Stimulated activated naive B cell treated with anti-CD40 and anti-IgM and Interleukin-4, amounts not matched to agents 10 μg/mL and 1 μg/mL and 100 μg/mL, for 72 hours (primary cell): ENCODE data around the gene MYL3.
A peak's percentile ranks its signal among the peaks of the same experiment; 100 is the strongest.

ENCODE experiments used
- ATAC-seq, 2 donors: fragments of 150-1000 bp; cut with Tn5 transposase; replicated peaks; 2 replicates each; pipeline ENCODE4 v1.10.0; 2021; ENCODE audit warnings: moderate library complexity in 1 of 2
- DNase-seq: peaks from one replicate; pipeline ENCODE4 v3.0.0; 2021
- H3K27ac Mint-ChIP-seq: one replicate; pipeline ENCODE4 v1.8.0; 2022; ENCODE audit warnings: mild to moderate bottlenecking, mixed read lengths
- H3K27me3 Mint-ChIP-seq, 2 donors: one replicate each; pipeline ENCODE4 v1.8.0; 2022; ENCODE audit warnings: mixed read lengths in 2 of 2
- H3K36me3 Mint-ChIP-seq, 2 donors: one replicate each; pipeline ENCODE4 v1.8.0; 2022; ENCODE audit warnings: mixed read lengths in 2 of 2, mild to moderate bottlenecking in 1 of 2
- H3K4me1 Mint-ChIP-seq, 2 donors: one replicate each; pipeline ENCODE4 v1.8.0; 2022; ENCODE audit warnings: mixed read lengths in 2 of 2, mild to moderate bottlenecking in 1 of 2
- H3K4me3 Mint-ChIP-seq, 2 donors: one replicate each; pipeline ENCODE4 v1.8.0; 2022; ENCODE audit warnings: mild to moderate bottlenecking in 2 of 2, mixed read lengths in 2 of 2, moderate library complexity in 1 of 2
- H3K9me3 Mint-ChIP-seq, 2 donors: one replicate each; pipeline ENCODE4 v1.8.0; 2022; ENCODE audit warnings: mixed read lengths in 2 of 2, mild to moderate bottlenecking in 1 of 2

MYL3 gene

DNA sequence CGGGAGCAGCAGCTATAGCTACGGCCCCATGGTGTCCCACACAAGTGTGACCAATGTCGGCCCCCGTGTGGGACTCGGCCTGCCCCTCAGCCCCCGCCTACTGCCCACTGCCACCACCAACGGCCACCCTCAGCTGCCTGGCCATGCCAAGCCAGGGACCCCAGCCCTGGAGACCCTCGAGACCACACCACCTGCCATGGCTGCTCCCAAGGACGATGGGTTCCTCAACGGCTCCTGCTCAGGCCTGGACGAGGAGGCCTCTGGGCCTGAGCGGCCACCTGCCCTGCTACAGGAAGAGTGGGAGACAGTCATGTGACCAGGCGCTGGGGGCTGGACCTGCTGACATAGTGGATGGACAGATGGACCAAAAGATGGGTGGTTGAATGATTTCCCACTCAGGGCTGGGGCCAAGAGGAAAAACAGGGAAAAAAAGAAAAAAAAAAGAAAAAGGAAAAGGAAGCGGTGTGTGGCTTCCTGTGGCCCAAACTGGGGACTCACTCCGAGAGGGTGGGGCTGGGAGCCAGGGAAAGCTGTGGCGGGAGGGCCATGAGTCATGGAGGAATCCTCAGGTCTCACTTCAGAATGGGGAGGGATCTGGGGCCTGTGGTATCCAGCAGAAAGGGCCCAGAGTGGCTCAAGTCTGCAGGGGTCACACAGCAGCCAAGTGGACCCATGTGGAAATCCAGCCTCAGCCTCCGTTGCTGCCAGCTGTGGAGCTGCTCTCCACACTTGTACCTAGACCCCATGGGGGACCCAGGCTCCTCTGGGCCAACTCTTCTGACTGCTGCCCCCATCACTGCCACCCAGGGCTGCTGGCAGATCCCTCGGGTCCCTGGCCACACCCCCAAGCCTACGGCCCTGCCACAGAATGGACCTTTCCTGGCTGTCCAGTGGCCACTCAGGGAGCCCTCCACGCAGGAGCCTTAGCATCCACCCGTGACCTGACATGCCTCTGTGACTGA, 40.4 kb upstream of the MYL3 start:
- Mint-ChIP-seq H3K4me1 (peaks cover 2 to 7% of the 10 kb centered on the region in 2 donors), H3K27me3 (peaks cover 8 to 13% of the 10 kb centered on the region in 2 donors), H3K36me3 (no peaks in the 10 kb centered on the region), H3K4me3 (no peak overlapping the region), H3K27ac (no peak overlapping the region), H3K9me3 (no peaks in the 10 kb centered on the region)
- no peak for ATAC-seq
- no peak for DNase-seq

GRCh38 chr3:46902188-46902631, 39.0 kb upstream of the MYL3 start:
- ATAC-seq: no peak
- Mint-ChIP-seq H3K9me3 (no peaks in the 10 kb centered on the region), H3K27ac (no peak overlapping the region), H3K27me3 (peaks cover 19 to 24% of the 10 kb centered on the region in 2 donors), H3K4me1 (peaks cover 10 to 18% of the 10 kb centered on the region in 2 donors), H3K36me3 (no peaks in the 10 kb centered on the region), H3K4me3 (no peak overlapping the region)
- DNase-seq: no peak

DNA sequence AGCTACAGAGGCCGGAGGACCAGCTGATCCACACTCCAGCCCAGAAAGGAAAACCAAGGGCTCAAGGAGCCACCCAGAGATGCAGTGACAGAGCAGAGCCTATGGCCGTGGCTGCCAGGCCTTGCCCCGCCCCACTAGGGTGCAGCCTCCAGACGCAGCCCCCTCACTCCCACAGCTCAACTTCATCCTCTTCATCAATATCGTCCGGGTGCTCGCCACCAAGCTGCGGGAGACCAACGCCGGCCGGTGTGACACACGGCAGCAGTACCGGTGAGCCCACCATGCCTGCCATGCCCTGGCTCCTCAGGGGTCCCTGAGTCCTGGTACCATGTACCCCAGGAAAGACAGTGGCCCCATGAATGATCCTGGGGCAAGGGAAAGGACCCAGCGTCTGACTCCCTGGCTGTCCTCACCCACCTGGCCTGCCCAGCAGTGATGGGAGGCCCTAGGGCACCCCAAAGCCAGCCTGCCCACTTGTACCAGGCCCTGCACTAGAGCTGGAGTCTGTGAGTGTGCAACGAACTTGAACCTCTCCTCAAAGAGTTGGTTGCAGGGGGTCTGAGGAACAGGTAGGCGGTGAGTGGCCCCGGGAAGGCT, 38.4 kb upstream of the MYL3 start:
- Mint-ChIP-seq H3K27me3 (peaks cover 19 to 25% of the 10 kb centered on the region in 2 donors), H3K36me3 (no peaks in the 10 kb centered on the region), H3K27ac (no peak overlapping the region), H3K9me3 (no peaks in the 10 kb centered on the region), H3K4me3 (no peak overlapping the region), H3K4me1 (peaks cover 10 to 18% of the 10 kb centered on the region in 2 donors)
- DNase-seq (no peak), ATAC-seq (no peak)

DNA sequence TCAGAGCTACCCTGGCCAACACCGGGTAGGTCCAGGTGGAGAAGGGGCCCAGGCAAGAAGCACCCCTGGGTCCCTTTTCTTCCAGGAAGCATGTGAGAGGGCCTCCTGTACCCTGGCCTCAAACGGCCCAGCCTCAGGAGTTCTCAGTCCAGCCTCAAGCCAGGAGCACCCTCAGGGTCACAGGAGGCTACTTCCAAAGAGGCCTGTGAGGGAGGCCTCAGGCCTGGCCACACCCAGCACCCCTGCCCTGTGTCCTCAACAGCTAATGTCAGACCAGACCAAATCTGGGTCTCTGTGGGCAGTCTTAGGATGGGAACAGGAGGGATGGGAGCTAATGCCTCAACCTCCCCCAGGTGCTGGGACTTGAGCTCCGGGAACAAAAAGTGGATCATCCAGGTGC, 37.8 kb upstream of the MYL3 start:
- no peaks in the 10 kb centered on the region for H3K9me3 Mint-ChIP-seq
- H3K27ac Mint-ChIP-seq: no peak overlapping the region
- no peak for ATAC-seq
- H3K4me1 Mint-ChIP-seq: peaks cover 10 to 18% of the 10 kb centered on the region in 2 donors
- H3K36me3 Mint-ChIP-seq: no peaks in the 10 kb centered on the region
- peaks cover 23 to 31% of the 10 kb centered on the region in 2 donors for H3K27me3 Mint-ChIP-seq
- no peak for DNase-seq
- H3K4me3 Mint-ChIP-seq: no peak overlapping the region

DNA sequence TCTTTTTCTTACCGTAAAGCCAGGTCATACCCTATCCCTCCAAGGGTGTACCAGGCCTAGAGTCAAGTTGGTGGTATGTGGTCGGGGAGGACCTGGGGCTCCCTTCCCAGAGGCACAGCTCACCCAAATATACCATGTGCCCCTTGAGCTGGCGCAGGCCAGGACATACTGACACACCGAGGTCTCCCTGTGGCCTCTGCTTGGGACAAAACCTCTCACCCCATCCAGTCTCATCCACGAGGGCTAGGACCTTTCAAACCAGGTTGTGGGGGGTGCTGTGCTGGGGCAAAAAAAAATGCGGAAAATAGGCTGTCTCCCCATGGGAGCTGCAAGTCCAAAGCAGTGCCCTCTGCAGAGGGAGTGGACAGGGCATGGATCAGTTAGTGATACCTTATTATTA, 37.1 kb upstream of the MYL3 start:
- Mint-ChIP-seq H3K27ac (no peak overlapping the region), H3K27me3 (peaks cover 29 to 35% of the 10 kb centered on the region in 2 donors), H3K36me3 (no peaks in the 10 kb centered on the region), H3K4me3 (no peak overlapping the region), H3K9me3 (no peaks in the 10 kb centered on the region), H3K4me1 (peaks cover 11 to 18% of the 10 kb centered on the region in 2 donors)
- no peak for DNase-seq
- no peak for ATAC-seq

- no peak for ATAC-seq
- Mint-ChIP-seq H3K9me3 (no peaks in the 10 kb centered on the region), H3K27ac (no peak overlapping the region), H3K36me3 (no peaks in the 10 kb centered on the region), H3K4me3 (no peak overlapping the region), H3K4me1 (peaks cover 14 to 18% of the 10 kb centered on the region in 2 donors), H3K27me3 (peaks cover 33 to 35% of the 10 kb centered on the region in 2 donors)
- no peak for DNase-seq
Measured at GRCh38 chr3:46900007-46900292, 36.7 kb upstream of the MYL3 start.

GRCh38 chr3:46899151-46900006, 36.1 kb upstream of the MYL3 start:
- Mint-ChIP-seq H3K4me3 (peak overlapping the region; percentile 53 to 69), H3K9me3 (no peaks in the 10 kb centered on the region), H3K4me1 (peaks cover 14 to 18% of the 10 kb centered on the region in 2 donors), H3K27me3 (peaks cover 33 to 35% of the 10 kb centered on the region in 2 donors), H3K27ac (peak overlapping the region; percentile 11), H3K36me3 (no peaks in the 10 kb centered on the region)
- ATAC-seq (no peak), DNase-seq (no peak)

DNA sequence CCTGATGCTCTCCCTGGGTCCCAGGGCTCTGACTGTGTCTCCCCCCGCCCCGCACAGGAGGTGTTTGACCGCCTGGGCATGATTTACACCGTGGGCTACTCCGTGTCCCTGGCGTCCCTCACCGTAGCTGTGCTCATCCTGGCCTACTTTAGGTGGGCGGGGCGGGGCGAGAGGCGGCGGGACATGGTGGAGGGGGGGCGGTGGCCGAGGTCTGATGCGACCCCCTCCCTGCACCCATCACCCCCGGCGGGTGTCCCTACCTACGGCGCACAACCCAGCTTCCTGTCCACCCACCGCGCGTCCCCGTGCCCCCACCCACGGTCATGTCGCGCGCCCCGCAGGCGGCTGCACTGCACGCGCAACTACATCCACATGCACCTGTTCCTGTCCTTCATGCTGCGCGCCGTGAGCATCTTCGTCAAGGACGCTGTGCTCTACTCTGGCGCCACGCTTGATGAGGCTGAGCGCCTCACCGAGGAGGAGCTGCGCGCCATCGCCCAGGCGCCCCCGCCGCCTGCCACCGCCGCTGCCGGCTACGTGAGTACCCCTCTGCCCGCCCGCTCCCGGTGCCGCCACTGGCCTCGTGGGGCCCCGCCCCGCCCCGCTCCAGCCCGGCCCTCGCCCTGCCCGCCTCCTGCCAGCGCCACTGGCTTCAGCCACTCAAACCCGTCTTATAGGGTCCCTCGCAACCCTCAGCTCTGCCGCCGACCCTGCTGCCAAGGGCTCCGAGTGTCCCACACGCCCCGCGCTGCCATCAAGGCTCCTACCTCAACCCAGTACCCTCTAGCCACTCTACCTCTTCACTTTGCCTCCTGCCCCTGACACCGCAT, 35.3 kb upstream of the MYL3 start:
- no peak for DNase-seq
- Mint-ChIP-seq H3K4me3 (peak overlapping the region; percentile 64 to 69), H3K27ac (no peak overlapping the region), H3K27me3 (peaks cover 37 to 40% of the 10 kb centered on the region in 2 donors), H3K36me3 (no peaks in the 10 kb centered on the region), H3K4me1 (peaks cover 18 to 24% of the 10 kb centered on the region in 2 donors), H3K9me3 (no peaks in the 10 kb centered on the region)
- ATAC-seq: peak; percentile 56 to 65

DNA sequence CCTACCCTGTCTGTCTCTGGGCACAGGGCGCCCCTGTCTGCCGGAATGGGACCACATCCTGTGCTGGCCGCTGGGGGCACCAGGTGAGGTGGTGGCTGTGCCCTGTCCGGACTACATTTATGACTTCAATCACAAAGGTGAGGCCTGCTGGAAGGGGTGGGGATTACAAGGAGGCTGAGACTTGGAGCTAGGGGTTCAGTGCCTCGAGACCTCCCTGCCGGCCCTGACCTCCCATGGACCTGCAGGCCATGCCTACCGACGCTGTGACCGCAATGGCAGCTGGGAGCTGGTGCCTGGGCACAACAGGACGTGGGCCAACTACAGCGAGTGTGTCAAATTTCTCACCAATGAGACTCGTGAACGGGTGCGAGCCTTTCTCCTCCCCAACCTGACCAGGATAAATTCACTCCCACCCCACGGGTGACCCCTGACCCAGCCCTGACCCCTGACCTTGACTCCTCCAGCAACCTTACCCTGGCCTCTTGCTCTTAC, 34.6 kb upstream of the MYL3 start:
- Mint-ChIP-seq H3K36me3 (no peaks in the 10 kb centered on the region), H3K27ac (no peak overlapping the region), H3K9me3 (no peaks in the 10 kb centered on the region), H3K4me1 (peaks cover 18 to 28% of the 10 kb centered on the region in 2 donors), H3K4me3 (peak overlapping the region; percentile 12 to 64), H3K27me3 (peaks cover 43 to 47% of the 10 kb centered on the region in 2 donors)
- no peak for ATAC-seq
- no peak for DNase-seq

DNA sequence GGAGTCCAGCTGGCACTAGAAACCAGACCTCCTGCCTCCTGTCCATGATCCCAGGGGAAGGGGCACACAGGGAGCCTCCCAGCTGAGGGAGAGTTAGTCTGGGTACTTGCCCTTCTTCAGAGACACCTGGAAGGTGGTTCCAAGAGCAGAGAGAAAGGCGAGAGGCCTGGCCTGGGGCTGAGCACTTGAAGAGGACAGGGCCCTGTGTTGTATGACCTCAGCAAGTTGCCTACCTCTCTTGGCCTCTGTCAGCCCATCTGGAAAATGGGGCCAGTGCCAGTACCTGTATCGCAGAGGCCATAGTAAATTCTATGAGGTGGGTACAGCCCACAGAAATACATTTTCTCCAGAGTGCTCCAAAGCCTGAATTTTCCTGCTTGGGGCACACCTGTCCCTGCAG, 33.8 kb upstream of the MYL3 start:
- no peak overlapping the region for H3K4me3 Mint-ChIP-seq
- no peaks in the 10 kb centered on the region for H3K9me3 Mint-ChIP-seq
- DNase-seq (no peak), ATAC-seq (no peak)
- H3K4me1 Mint-ChIP-seq: peaks cover 24 to 37% of the 10 kb centered on the region in 2 donors
- H3K27ac Mint-ChIP-seq: peak overlapping the region; percentile 47
- H3K36me3 Mint-ChIP-seq: no peaks in the 10 kb centered on the region
- H3K27me3 Mint-ChIP-seq: peaks cover 46 to 55% of the 10 kb centered on the region in 2 donors

DNA sequence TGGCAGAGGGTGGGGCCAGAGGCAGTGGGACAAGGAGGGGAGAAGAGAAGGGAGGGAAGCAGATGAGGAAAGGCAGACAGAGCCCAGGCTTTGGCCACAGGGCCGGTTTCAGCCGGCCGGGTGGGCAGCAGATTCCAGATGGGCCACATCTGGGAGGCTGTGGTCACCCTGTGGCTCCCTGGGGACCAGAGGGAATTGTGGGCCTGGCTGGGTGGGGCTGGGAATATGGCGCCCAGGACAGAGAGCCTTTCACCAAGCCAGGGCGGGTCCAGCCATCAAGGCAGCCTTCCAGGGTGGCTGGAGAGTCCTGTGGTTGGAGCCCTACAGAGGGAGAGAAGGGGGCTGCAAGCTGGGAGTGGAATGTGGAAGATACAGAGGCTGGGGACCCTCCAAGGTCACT, 33.1 kb upstream of the MYL3 start:
- no peak for ATAC-seq
- no peak overlapping the region for H3K27ac Mint-ChIP-seq
- peaks cover 51 to 62% of the 10 kb centered on the region in 2 donors for H3K27me3 Mint-ChIP-seq

DNA sequence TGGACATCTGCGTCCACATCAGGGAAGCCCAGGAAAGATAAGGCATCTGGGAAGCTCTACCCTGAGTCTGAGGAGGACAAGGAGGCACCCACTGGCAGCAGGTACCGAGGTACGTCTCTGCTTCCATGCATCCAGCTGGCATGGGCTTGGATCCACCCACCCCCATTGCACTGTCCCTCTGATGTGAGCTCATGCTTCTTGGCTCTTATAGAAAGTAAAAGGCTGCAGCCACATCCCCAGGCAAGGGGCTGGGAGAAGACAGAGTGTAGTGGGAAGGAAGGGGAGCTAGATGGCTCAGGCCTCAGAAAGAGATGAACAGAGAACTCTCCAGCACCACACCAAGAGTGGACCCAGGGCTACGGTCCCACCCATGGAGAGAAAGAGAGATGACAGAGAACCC, 32.5 kb upstream of the MYL3 start:
- Mint-ChIP-seq H3K36me3 (no peaks in the 10 kb centered on the region), H3K9me3 (no peaks in the 10 kb centered on the region), H3K27ac (no peak overlapping the region), H3K4me1 (peaks cover 28 to 37% of the 10 kb centered on the region in 2 donors), H3K4me3 (no peak overlapping the region), H3K27me3 (peaks cover 57 to 68% of the 10 kb centered on the region in 2 donors)
- DNase-seq: no peak
- no peak for ATAC-seq

More for the DNA sequence above, 33.1 kb upstream of the MYL3 start:
- Mint-ChIP-seq H3K9me3 (no peaks in the 10 kb centered on the region), H3K36me3 (no peaks in the 10 kb centered on the region), H3K4me1 (peaks cover 28 to 37% of the 10 kb centered on the region in 2 donors), H3K4me3 (no peak overlapping the region)
- no peak for DNase-seq

DNA sequence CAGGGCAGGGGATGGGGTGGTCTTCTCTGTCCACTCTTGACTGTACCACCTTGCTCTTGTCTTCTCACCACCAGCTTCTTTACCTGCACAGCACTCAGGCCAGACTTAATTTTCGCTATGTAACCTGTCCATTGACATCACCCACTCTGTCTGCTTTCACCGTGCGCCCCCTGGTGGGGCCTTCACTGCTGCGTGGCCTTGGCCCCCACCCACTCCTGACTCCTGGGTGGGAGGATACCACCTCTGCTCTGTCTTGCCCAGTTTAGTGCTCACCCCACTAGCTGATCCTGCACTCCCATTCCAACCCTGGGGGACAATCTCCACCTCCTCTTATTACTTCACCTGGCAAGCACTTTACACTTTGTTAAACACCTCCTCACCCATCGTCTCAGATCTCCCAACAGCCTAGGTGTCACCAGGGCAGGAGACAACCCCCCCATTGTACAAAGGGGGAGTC, 32.0 kb upstream of the MYL3 start:
- Mint-ChIP-seq H3K36me3 (no peaks in the 10 kb centered on the region), H3K4me1 (peaks cover 28 to 37% of the 10 kb centered on the region in 2 donors), H3K27ac (no peak overlapping the region), H3K9me3 (no peaks in the 10 kb centered on the region), H3K27me3 (peaks cover 61 to 70% of the 10 kb centered on the region in 2 donors), H3K4me3 (no peak overlapping the region)
- DNase-seq (peak; percentile 59), ATAC-seq (peak; percentile 77 to 80)
